HG03571 (cell line): ENCODE measurements around the gene MAN2C1.
"Not testable (repeated sequence)": the region's sequence is repeated elsewhere in the genome, so short reads cannot be mapped to it uniquely, and the experiment has no call there.

Experiments
- ATAC-seq: cut with Tn5 transposase; IDR thresholded peaks from one replicate; pipeline ENCODE4 v1.9.1; 2021; ENCODE audit not compliant: unreplicated experiment

MAN2C1 gene

GRCh38 chr15:75367913-75368688 lies at the start of gene MAN2C1:
MAN2C1 (minus strand) TSS chr15:75368607; CDS start chr15:75368583, 24 bp downstream.
- peak; percentile 79 for ATAC-seq

- ATAC-seq = no peak
These were observed 48.2 kb upstream of the MAN2C1 start for GRCh38 chr15:75416584-75416983.

DNA sequence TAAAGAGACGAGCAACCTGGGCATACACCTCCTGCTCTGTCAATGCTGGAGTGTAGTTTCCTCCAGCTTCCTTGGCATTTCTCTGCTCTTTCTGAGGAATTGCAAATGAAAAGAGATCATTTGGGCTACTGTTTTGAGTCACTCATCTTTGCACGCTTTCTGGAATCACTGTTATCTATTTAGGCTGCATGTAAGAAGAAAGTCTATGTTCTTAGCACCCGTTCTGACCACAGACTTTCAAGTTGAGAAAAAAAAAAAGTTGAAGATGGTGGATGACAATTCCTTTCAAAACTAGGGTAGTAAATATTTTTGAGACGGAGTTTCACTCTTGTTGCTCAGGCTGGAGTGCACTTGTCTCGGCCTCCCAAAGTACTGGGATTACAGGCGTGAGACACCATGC lies 41.8 kb upstream of the MAN2C1 start:
- no peak for ATAC-seq

GRCh38 chr15:75407083-75407482 lies 38.7 kb upstream of the MAN2C1 start:
- no peak for ATAC-seq

GRCh38 chr15:75403892-75404291 lies 35.5 kb upstream of the MAN2C1 start:
- ATAC-seq = no peak

- no peak for ATAC-seq
These were observed 29.1 kb upstream of the MAN2C1 start for GRCh38 chr15:75397494-75397893.

- no peak for ATAC-seq
These were observed 21.5 kb upstream of the MAN2C1 start for GRCh38 chr15:75389791-75390382.

DNA sequence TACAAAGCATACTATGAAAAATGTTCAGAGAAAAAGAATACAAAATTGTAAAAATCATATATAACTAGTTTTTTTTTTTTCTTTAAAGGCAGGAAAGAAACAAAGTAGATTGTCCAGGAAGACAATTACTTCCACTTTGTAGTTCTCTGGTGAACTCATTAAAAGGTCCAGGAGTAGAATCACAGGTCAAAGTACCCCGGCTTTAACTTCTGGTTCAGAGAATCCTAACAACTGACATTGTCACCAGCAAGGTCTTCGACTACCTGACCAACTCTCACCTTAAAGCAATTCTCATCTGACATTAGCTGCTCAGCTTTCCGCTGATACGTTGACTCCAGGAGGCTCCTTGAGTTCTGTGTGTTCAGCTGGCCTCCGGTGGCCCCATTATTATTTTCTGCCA lies 15.6 kb upstream of the MAN2C1 start:
- not testable (repeated sequence) for ATAC-seq

DNA sequence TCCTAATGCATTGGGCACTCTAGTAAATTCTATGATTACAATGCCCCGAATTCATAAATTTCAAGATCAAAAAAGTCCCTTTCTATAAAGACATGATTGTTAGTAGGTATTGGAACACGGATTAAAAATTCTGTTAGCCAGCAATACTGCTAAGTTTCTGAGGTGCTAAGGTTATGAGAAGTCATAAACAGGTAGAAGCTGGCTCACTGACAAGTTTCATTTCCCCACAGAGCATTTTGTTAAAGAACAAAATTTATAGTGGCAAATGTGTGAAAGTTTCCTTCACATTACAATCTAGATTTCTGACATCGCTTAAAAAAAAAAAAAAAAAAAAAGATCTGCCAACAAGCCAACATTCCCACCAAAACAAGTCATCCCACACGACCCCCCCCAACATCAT lies 12.4 kb upstream of the MAN2C1 start:
- no peak for ATAC-seq

GRCh38 chr15:75371901-75372688 lies 3.7 kb upstream of the MAN2C1 start:
- ATAC-seq = no peak

- no peak for ATAC-seq
These were observed 3.1 kb upstream of the MAN2C1 start for GRCh38 chr15:75371486-75371885.

GRCh38 chr15:75369897-75370581 lies 1.6 kb upstream of the MAN2C1 start:
- ATAC-seq = no peak

DNA sequence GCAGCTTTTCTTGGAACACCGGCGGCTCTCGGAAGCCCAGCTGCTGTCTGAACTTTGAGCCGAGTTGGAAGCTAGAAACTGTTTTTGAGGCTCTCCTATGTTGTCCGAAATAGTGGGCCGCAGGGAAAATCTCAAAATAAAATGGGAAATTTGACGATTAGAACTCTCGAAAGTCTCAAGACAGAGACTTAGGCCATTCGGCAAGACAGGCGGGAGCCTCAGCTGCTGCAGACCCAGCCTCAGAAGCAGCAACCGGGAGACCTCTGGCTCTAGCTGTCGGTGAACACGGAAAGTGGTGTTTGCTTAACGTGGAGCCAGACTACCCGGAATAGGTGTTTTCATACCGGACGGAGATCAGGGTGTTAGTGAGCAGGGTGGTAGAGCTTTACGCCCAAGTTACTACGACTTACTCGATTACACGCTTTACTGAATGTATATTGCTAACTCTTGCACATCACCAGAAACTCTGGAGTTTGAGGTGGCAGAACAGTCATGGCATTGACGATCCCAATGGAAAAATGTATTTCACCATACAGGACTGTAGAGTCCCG lies 357 bp upstream of the MAN2C1 start:
- ATAC-seq = no peak

GRCh38 chr15:75367406-75367912 lies 948 bp downstream of the MAN2C1 start:
- no peak for ATAC-seq

- ATAC-seq = no peak
These were observed 1.4 kb downstream of the MAN2C1 start for GRCh38 chr15:75367006-75367405.

GRCh38 chr15:75366163-75366562 lies 2.2 kb downstream of the MAN2C1 start:
- no peak for ATAC-seq

DNA sequence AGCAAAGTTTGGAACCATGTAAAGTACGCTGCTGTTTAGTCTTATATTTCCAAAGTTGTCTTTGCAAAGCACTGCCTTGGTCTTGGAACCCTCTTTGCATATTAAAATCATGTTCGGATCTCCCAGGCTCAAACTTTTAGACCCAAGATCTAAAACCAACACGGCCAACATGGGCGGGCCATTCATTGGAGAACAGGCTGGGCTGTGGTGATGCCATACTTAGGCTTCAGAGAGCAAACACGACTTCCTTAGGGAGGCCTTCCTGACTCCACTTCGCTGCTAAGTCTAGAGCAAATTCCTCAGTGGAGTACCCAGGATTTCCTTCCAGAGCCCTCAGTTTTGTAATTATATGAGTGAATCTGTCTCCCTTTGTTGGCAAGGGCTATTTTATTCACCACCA lies 3.5 kb downstream of the MAN2C1 start:
- no peak for ATAC-seq

DNA sequence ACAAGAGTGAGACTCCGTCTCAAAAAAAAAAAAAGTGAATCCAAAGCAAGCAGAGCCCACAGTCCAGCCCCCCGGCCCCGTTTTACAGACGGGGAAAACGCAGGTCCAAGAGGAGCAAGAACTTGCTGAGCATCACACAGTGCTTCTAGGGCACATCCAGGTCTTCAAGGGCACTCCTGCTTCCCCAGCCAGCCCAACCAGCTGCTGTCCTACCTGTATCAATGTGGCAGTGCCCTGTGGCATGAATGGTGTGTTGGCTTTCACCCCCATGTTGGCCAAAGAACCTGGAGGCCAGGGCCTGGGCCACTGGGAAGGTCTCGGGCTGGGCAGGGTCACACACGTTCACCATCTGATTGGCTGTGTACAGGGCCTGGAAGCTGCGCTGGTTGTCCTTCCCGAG lies 4.6 kb downstream of the MAN2C1 start:
- no peak for ATAC-seq

DNA sequence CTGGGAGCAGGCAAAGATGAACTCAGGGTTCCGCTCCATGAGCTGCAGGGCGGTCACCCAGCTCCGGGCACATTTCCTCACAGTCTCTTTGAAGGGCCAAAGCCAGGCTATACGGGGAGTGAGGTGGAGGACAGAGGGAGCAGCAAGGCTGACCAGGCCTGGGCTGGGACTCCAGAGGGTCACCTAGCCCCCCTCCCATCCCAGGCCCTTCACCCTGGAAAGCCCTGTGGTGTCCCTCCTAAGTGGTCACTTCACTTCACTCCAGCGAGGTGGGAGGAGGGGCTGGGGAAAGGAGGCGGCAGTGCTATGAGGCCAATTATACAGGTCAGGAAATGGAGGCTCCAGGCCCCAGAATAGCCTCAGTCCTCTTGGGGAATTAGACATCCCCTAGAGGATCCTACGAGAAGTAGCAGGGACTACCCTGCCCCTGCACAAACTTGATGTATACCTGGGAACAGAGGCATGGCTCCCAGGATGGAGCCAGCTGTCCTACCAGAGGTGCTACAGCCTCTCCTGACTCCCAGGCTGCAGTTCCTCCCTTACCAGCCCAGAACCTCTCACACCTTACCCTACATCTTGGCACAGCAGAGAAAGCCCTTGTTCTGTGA lies 5.7 kb downstream of the MAN2C1 start:
- ATAC-seq = no peak

DNA sequence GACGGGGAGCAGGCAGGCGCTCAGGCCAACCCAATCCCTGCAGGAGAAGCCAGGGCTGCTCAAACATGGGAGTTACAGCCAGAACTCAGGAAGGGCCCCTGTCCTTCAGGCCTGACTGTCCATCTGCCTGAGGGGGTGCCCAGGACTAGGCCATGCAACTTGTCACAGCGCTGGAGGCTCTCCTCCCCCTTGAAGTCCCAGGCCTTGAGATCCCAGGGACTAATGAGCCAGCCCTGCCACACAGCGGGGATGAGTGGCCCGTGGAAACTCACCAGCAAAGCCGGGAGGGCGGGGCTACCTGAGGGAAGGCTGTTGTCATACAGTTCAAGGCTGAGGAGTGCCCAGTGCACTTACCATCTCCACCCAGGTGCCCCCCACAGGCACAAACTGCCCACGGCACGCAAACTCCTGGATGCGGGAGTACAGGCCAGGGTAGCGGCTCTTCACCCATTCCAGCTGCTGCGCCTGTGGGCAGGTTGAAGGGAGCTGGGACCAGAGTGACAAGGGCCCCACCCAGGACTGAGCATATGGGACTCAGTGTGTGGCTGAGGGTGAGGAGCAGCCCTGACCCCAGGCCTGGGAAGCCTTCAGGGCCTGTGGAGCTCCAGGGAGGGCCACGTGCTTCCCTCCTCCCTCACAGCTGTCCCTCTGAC lies 6.3 kb downstream of the MAN2C1 start:
- no peak for ATAC-seq
